ENCODE measurements around the gene UMAD1.

The UMAD1 gene

DNA sequence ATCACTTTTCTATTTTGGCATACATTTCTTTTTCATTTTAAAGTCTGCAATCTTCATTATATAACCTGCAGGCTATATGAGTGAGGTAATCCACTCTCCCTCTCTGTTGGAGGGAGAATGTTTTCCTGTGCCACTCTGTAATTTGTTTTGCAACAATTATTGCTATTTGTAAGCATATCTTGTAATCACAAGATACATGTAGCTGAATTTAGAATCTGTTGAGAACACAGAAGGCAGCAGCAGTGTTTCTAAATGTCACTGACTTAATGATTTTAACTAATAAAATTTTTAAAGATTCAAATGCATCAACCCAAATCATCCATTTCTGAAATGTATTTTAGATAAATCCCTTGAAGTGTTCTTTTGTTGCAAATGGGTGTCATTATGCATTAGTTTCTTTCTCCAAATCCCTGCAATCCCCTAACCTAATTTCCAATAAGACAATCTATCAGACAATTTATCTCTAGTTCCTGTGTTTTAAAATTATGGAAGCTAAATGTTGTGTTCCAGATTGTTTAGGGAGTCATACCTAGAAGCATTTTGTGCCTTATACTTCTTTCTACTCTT lies 19.8 kb upstream of the UMAD1 start:
- Histone ChIP-seq H3K9me3 (ENCODE audit: insufficient read depth, low read depth, low read length) (no peaks in the 10 kb centered on the region), H3K27ac (ENCODE audit: low read length) (no peak overlapping the region), H3K9ac (ENCODE audit: low read depth, low read length) (no peak overlapping the region), H3K4me1 (ENCODE audit: insufficient read depth, low read length) (no peaks in the 10 kb centered on the region), H3K27me3 (ENCODE audit: insufficient read depth, low read length) (no peaks in the 10 kb centered on the region), H3K36me3 (ENCODE audit: insufficient read depth, low read depth, low read length) (no peaks in the 10 kb centered on the region), H3K4me3 (ENCODE audit: low read length) (no peak overlapping the region)

DNA sequence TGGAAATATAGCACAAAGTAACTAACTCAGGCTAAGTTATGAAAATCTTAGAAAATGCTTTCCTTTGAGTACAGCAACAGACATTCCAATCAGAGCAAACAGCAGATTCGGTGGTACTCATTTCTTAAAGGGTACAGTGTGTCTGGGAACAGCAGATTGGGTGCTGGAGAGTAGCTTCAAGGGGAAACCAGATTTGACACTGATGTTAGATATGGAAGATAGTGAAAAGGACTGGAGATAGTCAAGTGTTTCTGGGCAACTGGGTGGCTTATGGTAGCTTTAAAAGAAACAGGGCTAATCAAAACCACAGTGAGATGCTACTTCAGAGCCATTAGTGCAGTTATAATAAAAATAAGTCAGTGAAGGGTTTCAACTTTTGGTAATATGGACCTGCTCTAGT lies 12.1 kb upstream of the UMAD1 start:
- Histone ChIP-seq H3K4me3 (ENCODE audit: low read length) (no peak overlapping the region), H3K4me1 (ENCODE audit: insufficient read depth, low read length) (no peaks in the 10 kb centered on the region), H3K9ac (ENCODE audit: low read depth, low read length) (no peak overlapping the region), H3K27me3 (ENCODE audit: insufficient read depth, low read length) (no peaks in the 10 kb centered on the region), H3K27ac (ENCODE audit: low read length) (no peak overlapping the region), H3K36me3 (ENCODE audit: insufficient read depth, low read depth, low read length) (no peaks in the 10 kb centered on the region), H3K9me3 (ENCODE audit: insufficient read depth, low read depth, low read length) (peaks cover 12% of the 10 kb centered on the region; the same call in 1 of the 2 replicates)

DNA sequence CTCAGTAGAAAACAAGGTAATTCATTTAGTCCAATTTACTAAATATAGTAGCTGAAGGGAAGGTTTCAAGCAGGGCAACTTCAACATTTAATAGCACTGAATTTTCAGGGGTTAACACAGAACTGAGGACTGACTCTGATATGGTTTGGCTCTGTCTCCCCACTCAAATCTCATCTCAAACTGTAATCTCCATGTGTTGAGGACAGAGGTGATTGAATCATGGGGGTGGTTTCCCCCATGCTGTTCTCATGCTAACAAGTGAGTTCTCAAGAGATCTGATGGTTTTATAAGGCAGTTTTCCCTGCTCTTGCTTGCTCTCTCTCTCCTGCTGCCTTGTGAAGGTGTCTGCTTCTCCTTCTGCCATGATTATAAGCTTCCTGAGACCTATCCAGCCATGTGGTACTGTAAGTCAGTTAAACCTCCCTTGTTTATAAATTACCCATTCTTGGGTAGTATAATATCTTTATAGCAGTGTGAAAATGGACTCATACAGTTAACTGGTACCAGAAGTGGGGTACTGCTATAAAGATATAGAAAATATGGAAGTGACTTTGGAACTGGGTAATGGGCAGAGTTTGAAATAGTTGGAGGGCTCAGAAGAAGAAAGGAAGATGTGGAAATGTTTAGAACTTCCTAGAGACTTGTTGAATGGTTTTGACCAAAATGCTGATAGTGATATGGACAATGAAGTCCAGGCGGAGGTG lies 9.8 kb upstream of the UMAD1 start:
- no peak overlapping the region for H3K27ac ChIP-seq (ENCODE audit: low read length)
- no peaks in the 10 kb centered on the region for H3K4me1 ChIP-seq (ENCODE audit: insufficient read depth, low read length)
- no peak overlapping the region for H3K9ac ChIP-seq (ENCODE audit: low read depth, low read length)
- H3K27me3 ChIP-seq (ENCODE audit: insufficient read depth, low read length), result no peaks in the 10 kb centered on the region
- no peak overlapping the region for H3K4me3 ChIP-seq (ENCODE audit: low read length)
- H3K9me3 ChIP-seq (ENCODE audit: insufficient read depth, low read depth, low read length), result peaks cover 12% of the 10 kb centered on the region; the same call in 1 of the 2 replicates
- H3K36me3 ChIP-seq (ENCODE audit: insufficient read depth, low read depth, low read length), result peaks cover 1% of the 10 kb centered on the region; the same call in 1 of the 2 replicates

DNA sequence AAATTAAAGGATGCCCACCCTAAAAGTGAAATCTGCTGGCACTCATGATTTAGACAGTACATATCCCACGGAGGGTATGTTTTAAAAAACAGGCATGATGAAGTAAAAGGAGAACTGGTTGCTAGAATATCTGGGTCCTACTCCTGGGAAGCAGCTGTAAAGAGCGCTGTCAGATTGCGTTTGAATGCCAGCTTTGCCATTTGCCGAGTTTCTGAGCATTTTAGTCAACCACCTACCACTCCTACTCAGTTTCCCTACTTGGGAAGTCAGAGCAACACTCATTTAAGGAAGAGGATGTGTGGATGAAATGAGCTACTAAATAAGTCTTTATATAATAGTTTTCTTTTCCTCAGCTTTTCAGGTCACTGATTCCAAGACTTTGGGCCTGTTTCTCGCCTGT lies 1.1 kb upstream of the UMAD1 start:
- H3K27ac ChIP-seq (ENCODE audit: low read length), result no peak overlapping the region
- peak overlapping the region; percentile 95 for H3K9ac ChIP-seq (ENCODE audit: low read depth, low read length)

DNA sequence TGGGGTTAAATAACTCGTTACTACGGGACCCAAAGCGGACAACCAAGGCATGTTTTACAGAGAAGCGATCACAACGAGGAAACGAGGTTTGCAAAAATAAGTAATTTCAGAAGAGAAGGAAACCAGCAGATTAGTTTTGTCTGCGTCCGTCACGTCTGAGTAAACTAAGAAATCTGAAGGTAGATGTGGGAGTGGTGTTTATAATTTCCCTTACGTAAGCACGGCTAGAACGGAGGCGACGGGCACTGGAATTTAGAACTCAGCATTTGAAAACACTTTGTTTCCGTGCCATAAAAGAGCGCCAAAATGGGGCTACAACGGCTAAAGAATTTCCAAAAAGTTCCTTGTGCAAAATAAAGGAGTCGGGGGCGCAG lies 718 bp upstream of the UMAD1 start:
- H3K9ac ChIP-seq (ENCODE audit: low read depth, low read length), result peak overlapping the region; percentile 95
- no peaks in the 10 kb centered on the region for H3K27me3 ChIP-seq (ENCODE audit: insufficient read depth, low read length)
- H3K4me1 ChIP-seq (ENCODE audit: insufficient read depth, low read length), result peaks cover 9% of the 10 kb centered on the region; the same call in 1 of the 2 replicates
- peak overlapping the region; percentile 90 for H3K4me3 ChIP-seq (ENCODE audit: low read length)
- peaks cover 25% of the 10 kb centered on the region; the same call in 1 of the 2 replicates for H3K36me3 ChIP-seq (ENCODE audit: insufficient read depth, low read depth, low read length)
- H3K9me3 ChIP-seq (ENCODE audit: insufficient read depth, low read depth, low read length), result no peaks in the 10 kb centered on the region
- H3K27ac ChIP-seq (ENCODE audit: low read length), result peak overlapping the region; percentile 80

More for the DNA sequence above, 1.1 kb upstream of the UMAD1 start:
- Histone ChIP-seq H3K27me3 (ENCODE audit: insufficient read depth, low read length) (no peaks in the 10 kb centered on the region), H3K4me1 (ENCODE audit: insufficient read depth, low read length) (peaks cover 9% of the 10 kb centered on the region; the same call in 1 of the 2 replicates), H3K4me3 (ENCODE audit: low read length) (peak overlapping the region; percentile 90), H3K36me3 (ENCODE audit: insufficient read depth, low read depth, low read length) (peaks cover 25% of the 10 kb centered on the region; the same call in 1 of the 2 replicates), H3K9me3 (ENCODE audit: insufficient read depth, low read depth, low read length) (no peaks in the 10 kb centered on the region)

DNA sequence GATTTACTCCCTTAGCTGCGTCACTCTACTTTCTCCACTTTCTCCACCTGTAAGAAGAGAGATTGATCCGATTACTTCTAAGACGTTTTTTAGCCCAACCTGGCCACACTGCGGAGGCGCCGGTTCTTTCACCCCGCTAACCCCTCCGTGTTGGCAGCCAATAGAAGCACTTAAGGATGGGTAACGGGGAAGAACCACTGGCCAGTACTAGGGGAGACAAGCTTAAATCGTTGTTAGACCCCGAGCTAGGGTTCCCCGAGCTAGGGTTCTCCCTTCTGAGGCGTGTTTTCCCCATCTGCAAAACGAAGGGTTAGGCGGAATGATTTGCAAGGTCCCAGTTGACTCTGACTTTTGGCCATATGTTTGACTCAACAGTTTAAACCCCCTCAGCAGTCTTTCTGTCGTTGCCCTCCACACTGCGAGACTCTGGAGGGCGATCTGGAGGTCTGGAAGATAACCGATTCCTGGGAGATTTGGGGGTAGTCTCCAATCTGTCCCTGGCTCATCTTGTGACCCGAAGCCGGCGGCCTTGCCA lies 644 bp downstream of the UMAD1 start:
- Histone ChIP-seq H3K27ac (ENCODE audit: low read length) (peak overlapping the region; percentile 9), H3K4me1 (ENCODE audit: insufficient read depth, low read length) (peaks cover 9% of the 10 kb centered on the region; the same call in 1 of the 2 replicates), H3K9me3 (ENCODE audit: insufficient read depth, low read depth, low read length) (no peaks in the 10 kb centered on the region), H3K27me3 (ENCODE audit: insufficient read depth, low read length) (no peaks in the 10 kb centered on the region), H3K36me3 (ENCODE audit: insufficient read depth, low read depth, low read length) (peaks cover 20% of the 10 kb centered on the region; the same call in 1 of the 2 replicates), H3K4me3 (ENCODE audit: low read length) (peak overlapping the region; percentile 90), H3K9ac (ENCODE audit: low read depth, low read length) (peak overlapping the region; percentile 88)

DNA sequence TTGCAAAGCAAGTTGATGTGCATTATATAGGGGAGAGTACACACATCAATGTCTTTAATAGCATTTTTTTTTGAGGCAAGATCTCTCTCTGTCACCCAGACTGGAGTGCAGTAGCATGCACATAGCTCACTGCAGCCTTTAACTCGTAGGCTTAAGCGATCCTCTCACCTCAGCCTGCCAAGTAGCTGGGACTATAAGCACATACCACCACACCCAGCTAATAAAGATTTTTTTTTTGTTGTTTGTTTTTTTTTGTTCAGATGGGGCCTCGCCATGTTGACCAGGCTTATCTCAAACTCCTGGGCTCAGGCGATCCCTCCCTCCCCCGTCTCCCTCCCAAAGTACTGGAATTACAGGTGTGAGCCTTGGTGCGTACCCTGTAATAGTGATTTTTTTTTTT lies 1.5 kb downstream of the UMAD1 start:
- Histone ChIP-seq H3K27ac (ENCODE audit: low read length) (no peak overlapping the region), H3K9me3 (ENCODE audit: insufficient read depth, low read depth, low read length) (no peaks in the 10 kb centered on the region), H3K4me3 (ENCODE audit: low read length) (peak overlapping the region; percentile 90), H3K4me1 (ENCODE audit: insufficient read depth, low read length) (peaks cover 9% of the 10 kb centered on the region; the same call in 1 of the 2 replicates), H3K9ac (ENCODE audit: low read depth, low read length) (peak overlapping the region; percentile 88; the same call in 1 of the 2 replicates), H3K27me3 (ENCODE audit: insufficient read depth, low read length) (no peaks in the 10 kb centered on the region), H3K36me3 (ENCODE audit: insufficient read depth, low read depth, low read length) (peaks cover 11% of the 10 kb centered on the region; the same call in 1 of the 2 replicates)

DNA sequence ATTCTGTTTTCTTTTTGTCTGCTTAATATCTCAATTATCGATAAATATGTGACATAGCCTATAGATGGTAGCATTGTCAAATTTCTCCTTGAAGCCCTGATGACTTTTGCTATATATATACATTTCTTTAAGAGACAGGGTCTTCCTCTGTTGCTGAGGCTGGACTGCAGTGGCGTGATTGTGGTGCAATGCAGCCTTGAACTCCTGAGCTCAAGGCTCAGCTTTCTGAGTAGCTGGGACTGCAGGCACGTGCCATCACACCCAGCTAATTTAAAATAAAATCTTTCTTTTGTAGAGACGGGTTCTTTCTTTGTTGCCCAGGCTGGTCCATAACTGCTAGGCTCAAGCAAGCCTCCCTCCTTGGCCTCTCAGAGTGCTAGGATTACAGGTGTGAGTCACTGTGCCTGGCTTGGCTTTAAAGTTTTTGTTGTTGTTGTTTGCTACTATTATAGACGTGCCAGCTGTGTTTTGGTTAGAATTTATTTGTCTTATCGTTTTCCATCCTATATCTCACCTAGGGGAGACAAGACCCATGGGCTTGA lies 7.0 kb downstream of the UMAD1 start:
- no peak overlapping the region for H3K9ac ChIP-seq (ENCODE audit: low read depth, low read length)
- H3K9me3 ChIP-seq (ENCODE audit: insufficient read depth, low read depth, low read length), result no peaks in the 10 kb centered on the region
- no peak overlapping the region for H3K4me3 ChIP-seq (ENCODE audit: low read length)
- H3K27ac ChIP-seq (ENCODE audit: low read length), result no peak overlapping the region
- no peaks in the 10 kb centered on the region for H3K27me3 ChIP-seq (ENCODE audit: insufficient read depth, low read length)
- H3K36me3 ChIP-seq (ENCODE audit: insufficient read depth, low read depth, low read length), result no peaks in the 10 kb centered on the region
- no peaks in the 10 kb centered on the region for H3K4me1 ChIP-seq (ENCODE audit: insufficient read depth, low read length)

DNA sequence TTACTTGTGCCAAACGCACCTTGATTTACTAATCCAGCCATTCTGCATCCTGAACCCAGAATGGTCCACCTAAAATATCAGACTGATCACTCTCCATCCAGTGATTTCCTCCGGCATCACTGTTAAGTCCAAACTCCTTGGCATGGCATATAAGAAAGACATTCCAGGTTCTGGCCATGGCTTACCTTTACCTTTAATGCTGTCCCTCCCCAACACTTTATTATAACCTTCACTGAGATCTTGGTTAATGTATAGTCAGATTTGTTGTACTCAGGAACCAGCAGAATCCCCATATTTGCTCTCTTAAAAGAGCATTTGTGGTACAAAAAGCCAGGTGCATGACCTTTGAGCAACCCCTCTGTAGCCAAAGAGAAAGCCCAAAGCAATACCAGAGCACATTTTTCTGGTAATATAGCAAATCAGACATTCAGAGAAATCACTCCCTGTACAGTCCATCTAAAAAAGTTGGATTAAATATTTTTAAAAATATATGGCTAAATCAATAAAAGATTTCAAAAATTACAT lies 10.2 kb downstream of the UMAD1 start:
- Histone ChIP-seq H3K27me3 (ENCODE audit: insufficient read depth, low read length) (no peaks in the 10 kb centered on the region), H3K9me3 (ENCODE audit: insufficient read depth, low read depth, low read length) (no peaks in the 10 kb centered on the region), H3K9ac (ENCODE audit: low read depth, low read length) (no peak overlapping the region), H3K36me3 (ENCODE audit: insufficient read depth, low read depth, low read length) (no peaks in the 10 kb centered on the region), H3K27ac (ENCODE audit: low read length) (no peak overlapping the region), H3K4me3 (ENCODE audit: low read length) (no peak overlapping the region), H3K4me1 (ENCODE audit: insufficient read depth, low read length) (peaks cover 3% of the 10 kb centered on the region; the same call in 1 of the 2 replicates)

DNA sequence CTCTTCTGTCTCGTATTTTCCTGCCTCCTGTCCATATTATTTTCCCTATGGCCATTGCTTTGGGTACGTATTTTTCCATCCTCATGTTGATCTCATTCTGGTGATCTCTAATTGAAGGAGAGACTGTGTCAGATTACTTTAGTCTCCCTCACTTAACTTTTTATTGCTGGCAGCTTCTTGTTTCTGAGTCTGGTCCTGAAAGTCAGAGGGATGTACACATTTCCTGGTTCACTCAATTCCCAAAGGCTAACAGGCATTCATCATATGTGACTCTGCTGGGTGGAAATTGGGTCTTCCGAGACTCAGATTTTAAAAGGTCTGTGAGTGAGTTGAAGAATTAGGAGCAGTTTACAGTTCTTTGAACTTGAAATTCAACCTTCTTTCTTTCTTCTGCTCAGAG lies 10.9 kb downstream of the UMAD1 start:
- Histone ChIP-seq H3K36me3 (ENCODE audit: insufficient read depth, low read depth, low read length) (no peaks in the 10 kb centered on the region), H3K4me1 (ENCODE audit: insufficient read depth, low read length) (peaks cover 3% of the 10 kb centered on the region; the same call in 1 of the 2 replicates), H3K27me3 (ENCODE audit: insufficient read depth, low read length) (no peaks in the 10 kb centered on the region), H3K27ac (ENCODE audit: low read length) (no peak overlapping the region), H3K9ac (ENCODE audit: low read depth, low read length) (no peak overlapping the region), H3K9me3 (ENCODE audit: insufficient read depth, low read depth, low read length) (no peaks in the 10 kb centered on the region), H3K4me3 (ENCODE audit: low read length) (no peak overlapping the region)

DNA sequence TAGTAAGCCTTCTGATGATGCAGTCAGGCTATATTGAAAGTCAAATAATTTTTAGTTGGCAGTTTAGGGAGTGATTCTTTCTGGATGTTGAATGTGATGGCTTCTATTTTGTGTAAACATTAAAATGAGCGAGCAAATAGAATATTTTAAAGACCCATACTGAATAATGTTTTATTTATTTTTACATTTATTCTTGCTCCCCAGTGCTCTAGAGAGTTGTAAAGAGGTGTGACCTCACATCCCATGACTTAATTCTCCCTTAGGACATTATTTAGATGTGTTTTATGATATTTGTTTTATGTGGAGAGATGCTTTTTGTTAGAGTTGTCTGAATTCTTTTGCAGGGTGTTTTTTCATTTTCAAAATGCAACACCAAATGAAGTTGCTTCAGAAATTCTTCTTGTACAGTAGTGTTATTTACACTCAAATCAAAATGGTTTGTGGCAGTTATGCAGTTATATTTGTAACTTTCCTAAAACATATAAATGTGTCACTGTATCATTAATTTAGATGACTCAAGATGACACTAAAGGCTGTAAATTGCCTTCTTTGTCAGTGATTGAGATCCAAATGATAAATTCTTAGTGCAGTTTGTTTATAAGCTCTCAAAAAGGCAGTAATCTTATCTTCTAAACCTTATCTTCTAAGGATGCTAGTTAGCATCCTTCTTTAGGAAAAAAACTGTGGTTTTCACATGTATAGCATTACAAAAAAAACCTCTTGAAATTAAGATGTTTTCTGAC lies 12.4 kb downstream of the UMAD1 start:
- H3K4me1 ChIP-seq (ENCODE audit: insufficient read depth, low read length), result peaks cover 3% of the 10 kb centered on the region; the same call in 1 of the 2 replicates
- no peak overlapping the region for H3K9ac ChIP-seq (ENCODE audit: low read depth, low read length)
- no peaks in the 10 kb centered on the region for H3K27me3 ChIP-seq (ENCODE audit: insufficient read depth, low read length)
- no peaks in the 10 kb centered on the region for H3K36me3 ChIP-seq (ENCODE audit: insufficient read depth, low read depth, low read length)
- H3K9me3 ChIP-seq (ENCODE audit: insufficient read depth, low read depth, low read length), result no peaks in the 10 kb centered on the region; the same call in 1 of the 2 replicates
- H3K4me3 ChIP-seq (ENCODE audit: low read length), result no peak overlapping the region
- no peak overlapping the region for H3K27ac ChIP-seq (ENCODE audit: low read length)
